AG20443 (cell line): ENCODE data around the gene TPSD1.
"Not testable (repeated sequence)": the region's sequence is repeated elsewhere in the genome, so short reads cannot be mapped to it uniquely, and the experiment has no call there.

Experiments
- DNase-seq: peaks from one replicate; pipeline ENCODE4 v3.0.0; 2012; ENCODE audit warnings: low spot score, mixed read lengths

Gene TPSD1

GRCh38 chr16:1282324-1282973 lies 26.6 kb downstream of the TPSD1 start:
- no peak for DNase-seq

DNA sequence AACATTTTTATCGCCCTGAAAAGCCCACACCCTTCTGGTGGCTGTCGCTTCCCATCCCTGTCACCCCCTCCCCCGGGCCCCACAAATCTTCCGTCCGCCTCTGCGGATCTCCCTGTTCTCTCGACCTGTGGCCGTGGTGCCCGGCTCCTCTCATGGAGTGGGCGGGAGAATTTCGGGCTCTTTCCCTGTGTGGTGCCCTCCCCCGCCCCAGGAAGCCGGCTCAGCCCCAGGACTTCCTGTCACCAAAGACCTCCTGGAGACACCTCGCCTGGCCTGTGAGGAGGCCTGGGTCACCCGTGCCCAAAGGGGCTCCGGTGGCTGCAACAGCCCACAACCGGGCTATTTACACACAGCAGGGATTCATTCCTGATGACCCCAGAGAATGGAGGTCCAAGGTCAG lies 27.4 kb downstream of the TPSD1 start:
- DNase-seq = no peak

- no peak for DNase-seq
Measured at GRCh38 chr16:1283996-1284616, 28.2 kb downstream of the TPSD1 start.

GRCh38 chr16:1285669-1286512 lies 30.0 kb downstream of the TPSD1 start:
- DNase-seq = no peak

DNA sequence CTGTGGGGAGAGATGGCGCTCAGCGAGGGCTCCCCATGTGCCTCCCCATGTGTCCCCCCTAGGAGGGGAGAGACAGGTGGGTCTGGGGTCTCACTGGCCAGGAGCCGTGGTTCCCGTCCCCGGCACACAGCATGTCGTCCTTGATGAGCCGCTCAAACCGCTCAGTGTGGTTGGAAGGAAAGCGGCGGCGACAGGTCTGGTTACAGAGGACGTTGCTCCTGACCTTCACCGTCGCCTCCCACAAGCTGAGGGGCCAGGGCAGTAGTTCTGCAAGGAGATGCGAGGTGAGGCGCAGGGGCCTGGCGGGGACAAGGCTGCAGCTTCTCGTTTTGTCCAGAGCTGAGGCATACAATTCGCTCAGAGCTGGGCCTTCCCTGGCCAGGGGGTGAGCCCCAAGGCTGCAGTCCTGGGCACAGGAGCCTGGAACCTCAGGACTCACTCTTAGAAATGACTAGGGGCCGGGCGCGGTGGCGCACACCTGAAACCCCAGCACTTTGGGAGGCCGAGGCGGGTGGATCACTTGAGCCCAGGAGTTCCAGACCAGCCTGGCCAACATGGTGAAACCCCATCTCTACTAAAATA lies 30.7 kb downstream of the TPSD1 start:
- no peak for DNase-seq

DNA sequence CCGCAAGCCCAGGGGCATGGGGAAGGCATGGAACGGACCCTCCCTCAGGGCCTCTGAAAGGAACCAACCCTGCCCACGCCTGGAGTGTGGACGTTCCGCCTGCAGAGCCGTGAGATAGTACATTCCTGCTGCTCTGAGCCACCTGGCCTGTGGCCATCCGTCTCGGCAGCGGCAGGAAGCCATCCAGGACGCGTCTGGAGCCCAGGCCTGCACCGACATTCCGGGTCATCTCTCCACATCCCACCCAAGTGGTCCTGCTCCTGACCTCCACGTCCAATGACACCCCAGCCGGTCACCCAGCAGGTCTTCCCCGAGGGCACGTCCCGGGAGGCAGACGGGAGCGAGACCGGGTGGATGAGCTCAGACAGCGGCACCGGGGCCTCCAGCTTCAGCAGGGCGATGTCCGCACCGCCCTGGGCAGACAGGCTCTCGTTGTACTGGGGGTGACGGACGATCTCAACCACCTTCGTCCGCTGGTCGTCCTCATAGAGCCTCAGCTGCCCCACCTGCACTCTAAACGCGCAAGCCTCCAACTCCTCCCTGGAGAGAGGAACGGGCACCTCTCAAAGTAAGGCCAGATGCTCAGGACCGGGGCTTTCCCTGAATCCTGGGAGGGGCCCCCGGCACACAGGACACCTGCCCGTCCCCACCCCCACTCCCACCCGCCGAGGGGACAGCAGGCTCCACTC lies 32.3 kb downstream of the TPSD1 start:
- DNase-seq = peak; percentile 76

GRCh38 chr16:1288813-1289476 lies 33.1 kb downstream of the TPSD1 start:
- no peak for DNase-seq

- no peak for DNase-seq
Measured at GRCh38 chr16:1289477-1289866, 33.6 kb downstream of the TPSD1 start.

- no peak for DNase-seq
Measured at GRCh38 chr16:1290063-1290501, 34.2 kb downstream of the TPSD1 start.

GRCh38 chr16:1290860-1291575 lies 35.1 kb downstream of the TPSD1 start:
- DNase-seq = no peak

DNA sequence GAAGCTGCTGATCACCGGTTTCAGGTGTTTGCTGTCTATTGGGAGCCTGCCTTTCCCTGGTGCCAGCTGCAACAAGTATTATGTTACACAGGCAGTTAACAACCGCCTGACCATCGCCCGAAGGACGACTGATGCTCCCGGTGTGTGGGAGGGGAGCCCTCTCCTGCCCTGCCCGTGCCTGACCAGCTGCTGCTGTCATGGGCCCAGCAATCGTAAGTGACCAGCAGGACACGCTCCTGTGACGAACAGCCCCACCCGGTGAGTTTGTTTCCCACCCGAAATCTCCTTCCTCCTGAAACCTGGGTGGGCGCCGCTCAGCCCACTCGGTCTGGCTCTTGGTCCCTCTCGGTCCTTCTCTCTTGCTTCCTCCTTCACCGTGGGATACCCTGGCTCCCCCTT lies 35.7 kb downstream of the TPSD1 start:
- DNase-seq = no peak

DNA sequence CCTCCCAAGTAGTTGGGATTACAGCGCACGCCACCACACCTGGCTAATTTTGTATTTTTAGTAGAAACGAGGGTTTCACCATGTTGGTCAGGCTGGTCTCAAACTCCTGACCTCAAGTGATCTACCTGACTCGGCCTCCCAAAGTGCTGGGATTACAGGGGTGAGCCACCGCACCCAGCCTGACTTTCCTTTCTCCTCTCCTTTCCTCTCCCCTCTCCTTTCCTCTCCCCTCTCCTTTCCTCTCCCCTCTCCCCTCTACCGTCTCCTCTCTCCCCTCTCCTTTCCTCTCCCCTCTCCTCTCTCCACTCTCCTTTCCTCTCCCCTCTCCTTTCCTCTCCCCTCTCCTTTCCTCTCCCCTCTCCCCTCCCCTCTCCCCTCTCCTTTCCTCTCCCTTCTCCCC lies 36.3 kb downstream of the TPSD1 start:
- not testable (repeated sequence) for DNase-seq

GRCh38 chr16:1292808-1293207 lies 36.9 kb downstream of the TPSD1 start:
- DNase-seq = not testable (repeated sequence)

DNA sequence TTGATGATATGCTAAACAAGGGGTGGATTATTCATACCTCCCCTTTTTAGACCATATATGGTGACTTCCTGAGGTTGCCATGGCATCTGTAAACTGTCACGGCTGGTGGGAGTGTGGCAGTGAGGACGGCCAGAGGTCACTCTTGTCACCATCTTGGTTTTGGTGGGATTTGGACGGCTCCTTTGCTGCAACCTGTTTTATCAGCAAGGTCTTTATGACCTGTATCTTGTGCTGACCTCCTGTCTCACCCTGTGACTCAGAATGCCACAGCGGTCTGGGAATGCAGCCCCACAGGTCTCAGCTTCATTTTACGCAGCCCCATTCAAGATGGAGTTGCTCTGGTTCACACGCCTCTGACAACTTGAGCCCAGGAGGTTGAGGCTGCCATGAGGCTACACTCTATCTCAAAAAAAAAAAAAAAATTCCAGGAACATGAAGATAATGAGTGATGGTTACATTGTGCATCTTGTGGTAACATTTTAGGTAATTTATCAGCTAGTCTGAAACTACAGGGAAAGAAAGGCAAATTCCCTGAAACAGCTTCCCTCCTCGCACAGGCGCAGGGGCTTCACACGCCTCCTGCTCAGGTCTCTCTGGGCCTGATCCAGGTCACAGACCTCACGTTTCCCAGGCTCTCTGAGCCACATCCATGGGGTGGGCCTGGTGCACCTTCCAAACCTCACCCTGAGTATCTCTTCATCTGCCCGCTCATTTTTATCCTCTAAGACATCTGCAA lies 38.2 kb downstream of the TPSD1 start:
- no peak for DNase-seq

- DNase-seq = no peak
Measured at GRCh38 chr16:1295465-1295864, 39.6 kb downstream of the TPSD1 start.

DNA sequence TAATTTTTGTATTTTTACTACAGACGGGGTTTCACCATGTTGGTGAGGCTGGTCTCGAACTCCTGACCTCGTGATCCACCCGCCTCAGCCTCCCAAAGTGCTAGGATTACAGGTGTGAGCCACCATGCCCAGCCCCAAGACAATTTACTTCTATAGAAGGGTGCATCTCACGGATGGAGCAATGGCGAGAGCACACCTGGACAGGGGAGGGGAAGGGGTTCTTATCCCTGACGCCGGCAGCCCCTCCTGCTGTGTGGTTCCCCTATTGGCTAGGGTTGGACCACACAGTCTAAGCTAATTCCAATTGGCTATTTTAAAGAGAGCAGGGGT lies 40.8 kb downstream of the TPSD1 start:
- not testable (repeated sequence) for DNase-seq

DNA sequence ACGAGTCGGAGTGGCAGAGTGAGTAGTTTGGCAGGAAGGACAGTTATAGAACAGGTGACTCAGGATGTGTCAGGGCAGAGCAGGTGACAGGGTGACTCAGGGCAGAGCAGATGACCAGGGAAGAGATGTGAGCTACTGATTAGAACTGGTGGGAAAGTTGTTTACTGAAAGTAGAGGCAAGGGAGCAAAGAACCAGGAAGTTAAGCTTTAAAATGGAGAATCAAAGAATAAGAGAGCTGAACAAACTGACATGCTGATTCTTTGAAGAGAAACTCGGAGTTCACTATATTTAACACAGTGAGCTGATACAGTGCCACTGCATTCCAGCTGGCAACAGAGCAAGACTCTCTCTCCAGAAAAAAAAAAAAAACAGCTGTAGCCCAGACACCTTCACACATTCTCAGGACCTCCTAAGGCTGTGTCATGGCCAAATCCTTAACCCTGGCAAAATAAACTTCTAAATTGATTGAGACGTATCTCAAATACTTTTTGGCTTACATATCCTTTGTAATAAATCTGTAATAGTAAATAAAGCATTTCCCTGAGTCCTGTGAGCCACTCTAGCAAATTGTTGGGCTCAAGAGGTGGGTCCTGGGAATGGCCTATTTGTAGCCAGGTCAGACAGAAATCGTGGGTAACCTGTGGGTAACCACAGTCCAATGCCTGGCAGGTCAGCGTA lies 41.3 kb downstream of the TPSD1 start:
- no peak for DNase-seq

DNA sequence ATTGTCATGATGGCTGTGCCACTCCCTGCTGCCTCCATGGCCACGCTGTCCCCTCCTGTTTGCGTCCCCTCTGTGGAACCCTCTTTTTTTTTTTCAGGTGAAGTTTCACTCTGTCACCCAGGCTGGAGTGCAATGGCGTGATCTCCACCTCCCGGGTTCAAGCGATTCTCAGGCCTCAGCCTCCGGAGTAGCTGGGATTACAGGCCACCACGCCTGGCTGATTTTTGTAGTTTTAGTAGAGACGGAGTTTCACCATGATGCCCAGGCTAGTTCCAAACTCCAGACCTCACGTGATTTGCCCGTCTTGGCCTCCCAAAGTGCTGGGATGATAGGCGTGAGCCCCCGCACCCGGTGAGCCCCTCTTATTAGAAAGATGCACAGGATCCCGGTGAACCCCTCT lies 42.5 kb downstream of the TPSD1 start:
- no peak for DNase-seq

DNA sequence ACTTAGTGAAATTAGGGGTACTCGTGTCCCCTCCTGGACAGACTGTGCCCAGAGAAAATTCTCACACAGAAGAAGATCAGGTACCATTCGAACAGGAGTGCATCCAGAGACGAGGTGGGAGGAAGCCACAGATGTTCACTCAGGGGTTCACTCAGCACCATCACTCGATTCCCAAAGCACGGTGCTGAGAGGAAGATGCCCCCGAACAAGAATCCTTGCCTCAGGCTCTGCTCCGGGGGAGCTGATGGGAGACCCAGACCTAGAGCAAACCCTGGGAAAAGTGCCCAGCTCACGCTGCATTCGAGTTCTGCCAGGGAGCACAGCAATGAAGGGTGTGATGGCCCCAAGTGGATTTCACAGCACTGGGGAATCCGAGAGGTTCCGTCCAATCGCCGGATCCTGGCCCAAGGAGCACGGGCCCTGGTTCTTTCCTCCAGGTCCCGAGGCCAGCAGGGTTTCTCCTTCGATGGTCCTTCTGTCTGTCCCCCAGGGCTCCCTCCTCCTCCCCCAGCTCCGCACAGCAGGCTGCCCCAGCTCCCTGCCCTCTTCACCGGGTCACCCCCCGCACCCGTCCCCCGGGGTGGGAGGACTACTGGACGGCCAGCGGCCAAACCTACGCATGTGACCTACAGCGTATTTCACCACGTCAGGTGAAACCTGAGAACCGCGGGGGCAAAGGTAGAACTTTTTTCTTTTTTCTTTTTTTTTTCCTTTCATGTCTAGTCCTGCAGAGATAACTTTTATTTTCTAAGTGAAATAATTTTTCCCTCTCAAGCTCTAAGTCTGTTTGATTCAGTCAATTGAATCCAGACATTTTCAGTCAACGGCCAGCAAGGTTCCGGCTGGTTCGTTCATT lies 43.4 kb downstream of the TPSD1 start:
- DNase-seq = no peak
